HG03378 (cell line): Measurements from ENCODE around the gene SLC49A3.

Experiments used
- ATAC-seq: cut with Tn5 transposase; IDR thresholded peaks from one replicate; pipeline ENCODE4 v1.9.1; 2021; ENCODE audit warnings: mild to moderate bottlenecking, moderate library complexity; ENCODE audit not compliant: unreplicated experiment

Gene SLC49A3

GRCh38 chr4:666822-667544 lies 22.0 kb downstream of the SLC49A3 start:
- no peak for ATAC-seq

- ATAC-seq = no peak
Measured at GRCh38 chr4:666436-666810, 22.5 kb downstream of the SLC49A3 start.

GRCh38 chr4:665751-666435 lies 23.1 kb downstream of the SLC49A3 start:
- ATAC-seq = no peak

DNA sequence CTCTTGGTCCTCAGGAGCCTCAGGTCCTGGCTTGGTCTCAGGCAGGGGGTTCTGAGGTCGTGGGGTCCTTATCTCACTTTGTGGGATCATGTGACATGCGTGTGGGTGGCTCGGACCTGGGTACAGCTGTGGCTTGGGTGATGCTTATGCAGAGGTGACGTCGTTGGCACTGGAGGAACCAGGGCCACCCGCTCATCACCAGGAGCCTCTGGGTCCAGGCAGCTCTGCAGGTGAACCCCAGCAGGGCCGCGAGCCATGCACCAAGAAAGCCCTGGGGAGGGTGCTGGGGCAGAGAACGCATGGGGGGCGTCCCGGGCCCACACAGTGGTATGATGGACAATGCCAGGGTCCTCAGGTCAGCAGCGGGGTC lies 23.6 kb downstream of the SLC49A3 start:
- no peak for ATAC-seq

DNA sequence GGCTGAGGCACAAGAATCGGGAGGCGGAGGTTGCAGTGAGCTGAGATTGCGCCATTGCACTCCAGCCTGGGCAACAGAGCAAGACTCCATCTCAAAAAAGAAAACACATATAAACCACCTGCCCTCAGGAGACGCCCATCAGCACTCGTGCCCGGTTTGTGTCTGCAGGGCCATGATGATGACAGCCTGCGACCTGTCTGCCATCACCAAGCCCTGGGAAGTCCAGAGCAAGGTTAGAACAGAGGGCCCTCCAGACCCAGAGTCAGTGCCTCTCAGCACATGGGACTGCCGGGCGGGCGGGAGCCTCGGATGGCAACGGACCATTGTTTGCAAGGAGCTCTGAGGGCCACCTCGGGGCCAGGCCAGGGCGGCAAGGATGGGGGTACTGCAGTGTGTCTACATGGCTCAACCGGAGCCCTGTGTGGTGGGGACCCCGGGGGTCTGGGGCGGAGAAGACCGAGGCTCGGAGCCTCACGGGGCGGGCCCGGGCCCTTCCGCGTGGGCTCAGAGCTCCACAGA lies 24.2 kb downstream of the SLC49A3 start:
- no peak for ATAC-seq

GRCh38 chr4:663438-664428 lies 25.2 kb downstream of the SLC49A3 start:
- no peak for ATAC-seq

- ATAC-seq = no peak
Measured at GRCh38 chr4:663046-663437, 25.9 kb downstream of the SLC49A3 start.

GRCh38 chr4:661881-662761 lies 26.8 kb downstream of the SLC49A3 start:
- no peak for ATAC-seq

- ATAC-seq = no peak
Measured at GRCh38 chr4:661231-661630, 27.7 kb downstream of the SLC49A3 start.

DNA sequence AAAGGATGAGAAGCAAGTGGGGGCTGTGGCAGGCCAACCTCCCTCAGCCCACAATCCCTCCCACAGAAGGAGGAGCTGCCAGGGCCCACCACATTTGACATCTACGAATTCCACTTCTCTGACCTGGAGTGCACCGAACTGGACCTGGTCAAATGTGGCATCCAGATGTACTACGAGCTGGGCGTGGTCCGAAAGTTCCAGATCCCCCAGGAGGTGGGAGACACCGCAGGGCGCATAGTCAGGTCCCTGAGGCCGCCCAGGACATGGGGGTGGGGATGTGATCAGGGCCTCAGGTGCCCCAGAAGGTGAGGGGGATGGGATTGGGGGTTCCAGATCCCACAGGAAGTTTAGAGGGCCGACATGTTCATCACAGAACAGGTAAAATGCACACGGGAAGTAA lies 28.6 kb downstream of the SLC49A3 start:
- ATAC-seq = no peak

- ATAC-seq = no peak
Measured at GRCh38 chr4:659851-660250, 29.1 kb downstream of the SLC49A3 start.

GRCh38 chr4:658681-659667 lies 30.0 kb downstream of the SLC49A3 start:
- no peak for ATAC-seq

DNA sequence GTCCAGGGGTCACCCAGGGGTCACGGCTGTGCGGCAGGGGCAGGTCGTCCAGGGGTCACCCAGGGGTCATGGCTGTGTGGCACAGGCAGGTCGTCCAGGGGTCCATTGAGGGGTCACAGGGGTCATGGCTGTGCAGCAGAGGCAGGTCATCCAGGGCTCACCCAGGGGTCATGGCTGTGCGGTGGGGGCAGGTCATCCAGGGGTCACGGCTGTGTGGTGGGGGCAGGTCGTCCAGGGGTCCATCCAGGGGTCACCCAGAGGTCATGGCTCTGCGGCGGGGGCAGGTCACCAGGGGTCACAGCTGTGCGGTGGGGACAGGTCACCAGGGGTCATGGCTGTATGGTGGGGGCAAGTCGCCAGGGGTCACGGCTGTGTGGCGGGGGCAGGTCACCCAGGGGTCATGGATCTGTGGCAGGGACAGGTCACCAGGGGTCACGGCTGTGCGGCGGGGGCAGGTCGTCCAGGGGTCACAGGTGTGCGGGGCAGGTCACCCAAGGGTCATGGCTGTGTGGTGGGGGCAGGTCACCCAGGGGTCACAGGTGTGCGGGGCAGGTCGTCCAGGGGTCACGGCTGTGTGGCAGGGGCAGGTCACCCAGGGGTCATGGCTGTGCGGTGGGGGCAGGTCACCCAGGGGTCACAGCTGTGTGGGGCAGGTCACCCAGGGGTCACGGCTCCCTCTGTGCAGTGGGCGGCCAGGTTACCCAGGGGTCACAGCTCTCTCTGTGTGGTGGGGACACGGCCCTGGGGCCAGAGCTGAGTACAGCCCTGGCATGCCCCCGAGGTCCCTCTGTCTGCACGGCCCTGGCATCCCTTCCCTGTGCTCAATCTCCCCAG lies 30.9 kb downstream of the SLC49A3 start:
- no peak for ATAC-seq

- ATAC-seq = no peak
Measured at GRCh38 chr4:657338-657833, 31.6 kb downstream of the SLC49A3 start.

DNA sequence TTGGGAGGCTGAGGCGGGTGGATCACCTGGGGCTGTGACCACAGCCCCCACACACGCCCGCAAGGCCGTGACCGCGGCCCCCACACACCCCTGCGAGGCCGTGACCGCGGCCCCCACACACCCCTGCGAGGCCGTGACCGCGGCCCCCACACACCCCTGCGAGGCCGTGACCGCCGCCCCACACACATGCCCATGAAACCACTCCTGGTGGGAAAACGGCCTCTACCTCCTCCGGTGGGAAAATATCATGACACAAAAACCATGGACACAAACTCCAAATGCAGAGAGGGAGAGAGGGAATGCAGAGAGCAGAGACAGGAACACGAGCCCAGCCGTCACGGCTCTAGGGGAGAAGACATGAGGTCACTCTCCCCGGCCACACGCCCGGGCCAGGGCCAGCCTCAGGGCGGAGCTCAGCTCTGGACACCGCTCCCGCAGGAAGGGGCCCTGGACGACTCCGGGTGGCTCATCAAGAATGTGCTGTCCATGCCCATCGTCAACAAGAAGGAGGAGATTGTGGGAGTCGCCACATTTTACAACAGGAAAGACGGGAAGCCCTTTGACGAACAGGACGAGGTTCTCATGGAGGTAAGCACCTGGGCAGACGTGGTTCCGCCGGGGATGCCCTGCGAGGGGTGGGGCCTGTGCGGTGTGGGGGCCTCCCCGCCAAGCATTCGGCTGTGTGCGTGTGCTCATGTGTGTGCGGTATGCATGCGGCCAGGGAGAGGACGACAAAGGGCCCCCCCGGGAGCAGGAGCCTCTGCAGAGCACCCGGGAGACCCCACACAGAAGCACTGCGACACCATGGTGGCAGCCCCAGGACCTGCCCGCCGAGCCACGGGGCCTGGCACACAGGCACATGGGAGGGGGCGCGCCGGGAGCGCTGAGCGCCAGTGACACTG lies 32.3 kb downstream of the SLC49A3 start:
- no peak for ATAC-seq

- ATAC-seq = no peak
Measured at GRCh38 chr4:655464-656151, 33.3 kb downstream of the SLC49A3 start.
